SK-N-SH treated with all-trans-retinoic acid at 6 μM for 48 hours (cell line): Measurements from ENCODE around the gene WNK2.

Source experiments
- ESRRG ChIP-seq: fragments of 250-450 bp; sonication (Bioruptor Pico); IDR thresholded peaks from 2 replicates; pipeline ENCODE4 v1.6.1; 2021; ENCODE audit warnings: mild to moderate bottlenecking
- GLIS3 ChIP-seq: fragments of 250-450 bp; sonication (Bioruptor Pico); IDR thresholded peaks from 2 replicates; pipeline ENCODE4 v1.5.0; 2020; ENCODE audit warnings: mild to moderate bottlenecking, moderate library complexity
- PPARA ChIP-seq: fragments of 250-450 bp; sonication (Bioruptor Pico); IDR thresholded peaks from 2 replicates; pipeline ENCODE4 v1.5.0; 2020; ENCODE audit warnings: mild to moderate bottlenecking, borderline replicate concordance
- RARB ChIP-seq: fragments of 250-450 bp; sonication (Bioruptor Pico); IDR thresholded peaks from 2 replicates; pipeline ENCODE4 v1.8.0; 2021; ENCODE audit warnings: mild to moderate bottlenecking, moderate library complexity
- SNAI2 ChIP-seq: fragments of 250-450 bp; sonication (Bioruptor Pico); IDR thresholded peaks from 2 replicates; pipeline ENCODE4 v1.5.0; 2020; ENCODE audit warnings: mild to moderate bottlenecking, moderate library complexity
- ZFP30 ChIP-seq: fragments of 450-650 bp; formaldehyde crosslinking; IDR thresholded peaks from 2 replicates; pipeline ENCODE4 v1.5.0; 2022; ENCODE audit warnings: mild to moderate bottlenecking, moderate library complexity
- ZNF565 ChIP-seq: fragments of 450-650 bp; formaldehyde crosslinking; conservative IDR thresholded peaks from 2 replicates; pipeline ENCODE4 v1.5.0; 2020; ENCODE audit warnings: low read depth, mild to moderate bottlenecking, moderate library complexity
- TF ChIP-seq, protein P1 (sequence below): fragments of 250-450 bp; sonication (Bioruptor Pico); IDR thresholded peaks from 2 replicates; pipeline ENCODE4 v1.8.0; 2020; ENCODE audit warnings: mild to moderate bottlenecking, moderate library complexity, borderline replicate concordance
- TF ChIP-seq, protein P2 (sequence below): fragments of 250-450 bp; sonication (Bioruptor Pico); IDR thresholded peaks from 2 replicates; pipeline ENCODE4 v1.5.1; 2020; ENCODE audit warnings: low read depth, mild to moderate bottlenecking, moderate library complexity
- TF ChIP-seq, protein P3 (sequence below): fragments of 250-450 bp; sonication (Bioruptor Pico); IDR thresholded peaks from 2 replicates; pipeline ENCODE4 v1.5.0; 2020; ENCODE audit warnings: mild to moderate bottlenecking, moderate library complexity

DNA sequence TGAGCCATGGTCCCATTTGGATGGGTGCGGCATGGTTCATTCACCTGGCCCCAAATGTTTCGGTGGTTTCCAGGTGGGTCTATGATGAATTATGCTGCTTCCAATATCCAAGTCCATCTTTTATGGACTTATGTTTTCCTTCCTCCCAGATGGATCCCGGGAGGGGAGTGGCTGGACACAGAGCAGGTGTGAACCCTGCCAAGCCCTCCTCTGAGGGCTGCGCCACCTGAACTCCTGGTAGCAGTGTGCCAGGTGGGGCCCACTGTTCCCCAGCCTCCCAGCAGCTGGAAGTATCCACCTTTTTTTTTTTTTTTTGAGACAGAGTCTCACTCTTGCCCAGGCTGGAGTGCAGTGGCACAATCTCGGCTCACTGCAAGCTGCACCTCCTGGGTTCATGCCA, 42.9 kb downstream of the WNK2 start:
- TF ChIP-seq, protein P1, sequence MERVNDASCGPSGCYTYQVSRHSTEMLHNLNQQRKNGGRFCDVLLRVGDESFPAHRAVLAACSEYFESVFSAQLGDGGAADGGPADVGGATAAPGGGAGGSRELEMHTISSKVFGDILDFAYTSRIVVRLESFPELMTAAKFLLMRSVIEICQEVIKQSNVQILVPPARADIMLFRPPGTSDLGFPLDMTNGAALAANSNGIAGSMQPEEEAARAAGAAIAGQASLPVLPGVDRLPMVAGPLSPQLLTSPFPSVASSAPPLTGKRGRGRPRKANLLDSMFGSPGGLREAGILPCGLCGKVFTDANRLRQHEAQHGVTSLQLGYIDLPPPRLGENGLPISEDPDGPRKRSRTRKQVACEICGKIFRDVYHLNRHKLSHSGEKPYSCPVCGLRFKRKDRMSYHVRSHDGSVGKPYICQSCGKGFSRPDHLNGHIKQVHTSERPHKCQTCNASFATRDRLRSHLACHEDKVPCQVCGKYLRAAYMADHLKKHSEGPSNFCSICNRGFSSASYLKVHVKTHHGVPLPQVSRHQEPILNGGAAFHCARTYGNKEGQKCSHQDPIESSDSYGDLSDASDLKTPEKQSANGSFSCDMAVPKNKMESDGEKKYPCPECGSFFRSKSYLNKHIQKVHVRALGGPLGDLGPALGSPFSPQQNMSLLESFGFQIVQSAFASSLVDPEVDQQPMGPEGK (CRISPR knock-in tag) = no peak
- no peak for TF ChIP-seq RARB (CRISPR knock-in tag)
- TF ChIP-seq ZFP30 = no peak
- TF ChIP-seq GLIS3 (CRISPR knock-in tag) = no peak
- TF ChIP-seq, protein P2, sequence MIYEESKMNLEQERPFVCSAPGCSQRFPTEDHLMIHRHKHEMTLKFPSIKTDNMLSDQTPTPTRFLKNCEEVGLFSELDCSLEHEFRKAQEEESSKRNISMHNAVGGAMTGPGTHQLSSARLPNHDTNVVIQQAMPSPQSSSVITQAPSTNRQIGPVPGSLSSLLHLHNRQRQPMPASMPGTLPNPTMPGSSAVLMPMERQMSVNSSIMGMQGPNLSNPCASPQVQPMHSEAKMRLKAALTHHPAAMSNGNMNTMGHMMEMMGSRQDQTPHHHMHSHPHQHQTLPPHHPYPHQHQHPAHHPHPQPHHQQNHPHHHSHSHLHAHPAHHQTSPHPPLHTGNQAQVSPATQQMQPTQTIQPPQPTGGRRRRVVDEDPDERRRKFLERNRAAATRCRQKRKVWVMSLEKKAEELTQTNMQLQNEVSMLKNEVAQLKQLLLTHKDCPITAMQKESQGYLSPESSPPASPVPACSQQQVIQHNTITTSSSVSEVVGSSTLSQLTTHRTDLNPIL (CRISPR knock-in tag) = no peak
- TF ChIP-seq SNAI2 (CRISPR knock-in tag) = no peak
- no peak for TF ChIP-seq PPARA (CRISPR knock-in tag)
- TF ChIP-seq, protein P3, sequence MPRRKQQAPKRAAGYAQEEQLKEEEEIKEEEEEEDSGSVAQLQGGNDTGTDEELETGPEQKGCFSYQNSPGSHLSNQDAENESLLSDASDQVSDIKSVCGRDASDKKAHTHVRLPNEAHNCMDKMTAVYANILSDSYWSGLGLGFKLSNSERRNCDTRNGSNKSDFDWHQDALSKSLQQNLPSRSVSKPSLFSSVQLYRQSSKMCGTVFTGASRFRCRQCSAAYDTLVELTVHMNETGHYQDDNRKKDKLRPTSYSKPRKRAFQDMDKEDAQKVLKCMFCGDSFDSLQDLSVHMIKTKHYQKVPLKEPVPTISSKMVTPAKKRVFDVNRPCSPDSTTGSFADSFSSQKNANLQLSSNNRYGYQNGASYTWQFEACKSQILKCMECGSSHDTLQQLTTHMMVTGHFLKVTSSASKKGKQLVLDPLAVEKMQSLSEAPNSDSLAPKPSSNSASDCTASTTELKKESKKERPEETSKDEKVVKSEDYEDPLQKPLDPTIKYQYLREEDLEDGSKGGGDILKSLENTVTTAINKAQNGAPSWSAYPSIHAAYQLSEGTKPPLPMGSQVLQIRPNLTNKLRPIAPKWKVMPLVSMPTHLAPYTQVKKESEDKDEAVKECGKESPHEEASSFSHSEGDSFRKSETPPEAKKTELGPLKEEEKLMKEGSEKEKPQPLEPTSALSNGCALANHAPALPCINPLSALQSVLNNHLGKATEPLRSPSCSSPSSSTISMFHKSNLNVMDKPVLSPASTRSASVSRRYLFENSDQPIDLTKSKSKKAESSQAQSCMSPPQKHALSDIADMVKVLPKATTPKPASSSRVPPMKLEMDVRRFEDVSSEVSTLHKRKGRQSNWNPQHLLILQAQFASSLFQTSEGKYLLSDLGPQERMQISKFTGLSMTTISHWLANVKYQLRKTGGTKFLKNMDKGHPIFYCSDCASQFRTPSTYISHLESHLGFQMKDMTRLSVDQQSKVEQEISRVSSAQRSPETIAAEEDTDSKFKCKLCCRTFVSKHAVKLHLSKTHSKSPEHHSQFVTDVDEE = no peak
- TF ChIP-seq ESRRG (CRISPR knock-in tag) = no peak
- TF ChIP-seq ZNF565 (CRISPR knock-in tag) = no peak
